Osteoblast (primary cell): ENCODE results near the gene CD9. TPM values are rescaled to one million over a fixed set of nuclear protein-coding genes. Genes with fewer than 3 reads are reported as not detected.
"Not testable (repeated sequence)": the region's sequence is repeated elsewhere in the genome, so short reads cannot be mapped to it uniquely, and the experiment has no call there.

Source experiments
- DNase-seq: peaks from one replicate; pipeline ENCODE4 v3.0.0; 2011; ENCODE audit warnings: low spot score, mixed read lengths; ENCODE audit not compliant: insufficient read length; ENCODE audit errors: missing footprints
- H2AFZ ChIP-seq: 2 replicates; pipeline ENCODE4 v1.6.0; 2011; ENCODE audit warnings: mild to moderate bottlenecking, low read length
- H3K27ac ChIP-seq: 2 replicates; pipeline ENCODE4 v1.5.1; 2011; ENCODE audit warnings: mild to moderate bottlenecking, low read depth, low read length, moderate library complexity
- H3K27me3 ChIP-seq: 2 replicates; pipeline ENCODE4 v1.6.0; 2012; ENCODE audit warnings: mild to moderate bottlenecking, control low read depth, inconsistent platforms, low read length, moderate library complexity; ENCODE audit not compliant: insufficient read depth
- H3K36me3 ChIP-seq: 2 replicates; pipeline ENCODE4 v1.5.1; 2011; ENCODE audit warnings: mild to moderate bottlenecking, low read length, control low read depth, moderate library complexity; ENCODE audit not compliant: insufficient read depth
- H3K4me1 ChIP-seq: 2 replicates; pipeline ENCODE4 v1.5.1; 2011; ENCODE audit warnings: mild to moderate bottlenecking, low read length, control low read depth, moderate library complexity; ENCODE audit not compliant: insufficient read depth
- H3K4me2 ChIP-seq: 2 replicates; pipeline ENCODE4 v1.6.0; 2011; ENCODE audit warnings: mild to moderate bottlenecking, low read length; ENCODE audit not compliant: insufficient read depth
- H3K4me3 ChIP-seq: fragments of 200-600 bp; sonication (generic); 3 replicates; pipeline ENCODE4 v1.5.1; 2012; ENCODE audit warnings: mild to moderate bottlenecking, low read length, inconsistent platforms; ENCODE audit not compliant: insufficient read depth
- H3K79me2 ChIP-seq: 2 replicates; pipeline ENCODE4 v1.6.0; 2012; ENCODE audit warnings: mild to moderate bottlenecking, low read length, control low read depth, inconsistent platforms; ENCODE audit not compliant: insufficient read depth
- H3K9me3 ChIP-seq: 2 replicates; pipeline ENCODE4 v1.5.1; 2011; ENCODE audit warnings: low read depth, low read length, control low read depth
- H4K20me1 ChIP-seq: 2 replicates; pipeline ENCODE4 v1.6.0; 2012; ENCODE audit warnings: mild to moderate bottlenecking, low read length, control low read depth; ENCODE audit not compliant: insufficient read depth
- CTCF ChIP-seq: IDR thresholded peaks from 2 replicates; pipeline ENCODE4 v1.5.1; 2011; ENCODE audit warnings: mild to moderate bottlenecking, low read depth, low read length, moderate library complexity; ENCODE audit errors: extremely low read depth
- total RNA-seq: library from RNA; depleted of rRNA; stranded (reverse); fragments of >200 nt; gene quantifications from 2 replicates; pipeline ENCODE4 v1.2.3, GENCODE V29; 2012

Gene CD9
- total RNA-seq, 1 donor = 34.4 TPM

- H3K36me3 ChIP-seq = no peaks in the 10 kb centered on the region
- no peak overlapping the region for H3K4me2 ChIP-seq
- H3K4me1 ChIP-seq = peaks cover 4% of the 10 kb centered on the region
- H3K27ac ChIP-seq = no peak overlapping the region
- H2AFZ ChIP-seq = peak overlapping the region; percentile 36
- H3K4me3 ChIP-seq = no peak overlapping the region
- H3K27me3 ChIP-seq = no peaks in the 10 kb centered on the region
- DNase-seq = no peak
- no peaks in the 10 kb centered on the region for H3K9me3 ChIP-seq
- TF ChIP-seq CTCF = no peak
- no peaks in the 10 kb centered on the region for H4K20me1 ChIP-seq
- no peaks in the 10 kb centered on the region for H3K79me2 ChIP-seq
Measured at GRCh38 chr12:6158749-6159148, 41.5 kb upstream of the CD9 start.

GRCh38 chr12:6159166-6160011 lies 40.8 kb upstream of the CD9 start:
- not testable (repeated sequence) for H3K27ac ChIP-seq, H3K79me2 ChIP-seq, H3K4me2 ChIP-seq, H3K4me3 ChIP-seq, H3K27me3 ChIP-seq, H3K4me1 ChIP-seq, H3K9me3 ChIP-seq, H3K36me3 ChIP-seq, DNase-seq, H2AFZ ChIP-seq, H4K20me1 ChIP-seq

GRCh38 chr12:6160049-6160649 lies 40.1 kb upstream of the CD9 start:
- not testable (repeated sequence) for H3K4me2 ChIP-seq, H3K9me3 ChIP-seq, H3K4me3 ChIP-seq, H4K20me1 ChIP-seq, H3K27ac ChIP-seq, H3K79me2 ChIP-seq, H3K4me1 ChIP-seq, H3K27me3 ChIP-seq, H3K36me3 ChIP-seq, DNase-seq, H2AFZ ChIP-seq

GRCh38 chr12:6161124-6161882 lies 38.9 kb upstream of the CD9 start:
- H3K4me1 ChIP-seq = peaks cover 9% of the 10 kb centered on the region
- DNase-seq = peak; percentile 93
- H3K4me2 ChIP-seq = no peak overlapping the region
- H4K20me1 ChIP-seq = no peaks in the 10 kb centered on the region
- H3K27ac ChIP-seq = no peak overlapping the region
- no peaks in the 10 kb centered on the region for H3K79me2 ChIP-seq
- no peaks in the 10 kb centered on the region for H3K9me3 ChIP-seq
- no peaks in the 10 kb centered on the region for H3K36me3 ChIP-seq
- H3K27me3 ChIP-seq = no peaks in the 10 kb centered on the region
- peak overlapping the region; percentile 49 for H2AFZ ChIP-seq
- no peak overlapping the region for H3K4me3 ChIP-seq
- TF ChIP-seq CTCF = no peak
